Measurements from ENCODE around the gene CFAP251.

The CFAP251 gene

DNA sequence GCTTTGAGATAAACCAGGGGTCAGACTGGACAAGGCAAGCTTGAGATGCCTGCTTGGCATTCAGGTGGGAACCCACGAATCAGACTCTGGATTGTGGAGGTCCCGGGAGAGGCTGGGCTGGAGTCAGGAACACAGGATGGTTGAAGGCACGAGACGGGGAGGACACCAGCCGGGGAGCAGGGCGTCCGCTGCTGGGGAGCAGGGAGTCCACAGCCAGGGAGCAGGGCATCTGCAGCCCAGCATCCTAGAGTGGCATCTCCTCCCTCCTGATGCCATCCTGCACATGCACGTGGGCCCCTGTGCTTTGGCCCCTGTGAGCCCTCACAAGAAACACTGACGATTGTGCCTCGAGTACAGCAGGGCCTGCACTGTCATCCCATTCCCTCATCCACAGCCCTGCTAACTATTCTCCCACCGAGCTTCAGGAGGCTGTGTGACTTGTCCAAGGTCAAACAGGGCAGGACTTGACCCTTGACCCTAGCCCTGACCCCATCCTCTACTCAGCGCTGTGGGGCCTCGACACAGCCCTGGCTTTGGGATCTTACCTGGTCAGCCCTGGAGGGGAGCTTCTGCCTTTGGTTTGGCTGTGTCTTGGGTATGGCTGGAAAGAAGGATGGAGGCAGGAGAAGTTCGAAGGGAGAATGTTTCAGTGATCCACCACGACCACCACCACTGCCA, 45.1 kb downstream of the CFAP251 start:
- FAIRE-seq (no peak), DNase-seq (ENCODE audit: insufficient read length, low spot score) (no peak)
- TF ChIP-seq POLR2A (IDR thresholded peaks at IDR 0.05; ENCODE audit: low read depth, low read length), result no peak

- FAIRE-seq (no peak), DNase-seq (ENCODE audit: insufficient read length, low spot score) (peak; percentile 40)
- no peak for TF ChIP-seq POLR2A (IDR thresholded peaks at IDR 0.05; ENCODE audit: low read depth, low read length)
These were observed 46.6 kb downstream of the CFAP251 start for GRCh38 chr12:121964813-121965643.

GRCh38 chr12:121966959-121967358, 48.6 kb downstream of the CFAP251 start:
- DNase-seq (ENCODE audit: insufficient read length, low spot score), result no peak
- TF ChIP-seq POLR2A (IDR thresholded peaks at IDR 0.05; ENCODE audit: low read depth, low read length), result no peak
- no peak for FAIRE-seq

DNA sequence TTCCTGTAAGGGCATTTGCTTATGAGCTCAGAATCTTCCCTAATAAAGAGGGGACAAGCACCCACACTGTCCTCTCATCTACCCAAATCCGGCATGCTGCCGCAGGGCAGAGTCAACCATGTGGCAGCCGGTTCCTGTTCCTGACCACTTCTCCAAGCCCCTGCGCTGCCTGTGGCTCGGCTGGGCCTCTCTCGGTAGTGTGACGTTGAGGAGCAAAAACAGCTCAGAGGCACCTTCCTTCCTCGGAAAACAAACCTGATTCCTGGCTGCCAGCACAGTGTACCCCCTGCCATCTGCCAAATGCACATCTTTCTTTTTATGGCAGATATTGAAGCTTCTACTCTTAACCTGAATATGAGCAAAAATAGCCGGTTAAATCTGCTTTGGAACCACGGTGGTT, 50.5 kb downstream of the CFAP251 start:
- no peak for FAIRE-seq
- TF ChIP-seq POLR2A (IDR thresholded peaks at IDR 0.05; ENCODE audit: low read depth, low read length), result no peak
- no peak for DNase-seq (ENCODE audit: insufficient read length, low spot score)

DNA sequence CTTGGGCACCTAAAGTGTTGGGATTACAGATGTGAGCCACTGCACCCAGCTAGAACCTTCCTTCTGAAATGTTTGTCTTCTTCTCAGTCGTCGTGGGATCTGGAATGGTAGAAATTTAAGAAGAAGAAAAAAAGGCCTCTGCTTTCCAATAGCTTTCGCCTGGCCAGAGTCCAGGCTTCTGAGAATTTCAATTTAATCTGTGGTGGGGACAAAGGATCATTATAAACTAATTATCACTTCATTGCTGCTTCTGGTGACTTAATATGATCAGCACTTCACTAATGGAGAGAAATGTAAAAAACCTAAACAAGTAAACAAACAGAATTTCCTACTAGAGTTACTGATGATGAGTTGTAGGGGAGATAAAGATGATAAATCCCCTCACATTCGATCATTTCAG, 51.3 kb downstream of the CFAP251 start:
- TF ChIP-seq POLR2A (IDR thresholded peaks at IDR 0.05; ENCODE audit: low read depth, low read length), result no peak
- FAIRE-seq (no peak), DNase-seq (ENCODE audit: insufficient read length, low spot score) (no peak)

DNA sequence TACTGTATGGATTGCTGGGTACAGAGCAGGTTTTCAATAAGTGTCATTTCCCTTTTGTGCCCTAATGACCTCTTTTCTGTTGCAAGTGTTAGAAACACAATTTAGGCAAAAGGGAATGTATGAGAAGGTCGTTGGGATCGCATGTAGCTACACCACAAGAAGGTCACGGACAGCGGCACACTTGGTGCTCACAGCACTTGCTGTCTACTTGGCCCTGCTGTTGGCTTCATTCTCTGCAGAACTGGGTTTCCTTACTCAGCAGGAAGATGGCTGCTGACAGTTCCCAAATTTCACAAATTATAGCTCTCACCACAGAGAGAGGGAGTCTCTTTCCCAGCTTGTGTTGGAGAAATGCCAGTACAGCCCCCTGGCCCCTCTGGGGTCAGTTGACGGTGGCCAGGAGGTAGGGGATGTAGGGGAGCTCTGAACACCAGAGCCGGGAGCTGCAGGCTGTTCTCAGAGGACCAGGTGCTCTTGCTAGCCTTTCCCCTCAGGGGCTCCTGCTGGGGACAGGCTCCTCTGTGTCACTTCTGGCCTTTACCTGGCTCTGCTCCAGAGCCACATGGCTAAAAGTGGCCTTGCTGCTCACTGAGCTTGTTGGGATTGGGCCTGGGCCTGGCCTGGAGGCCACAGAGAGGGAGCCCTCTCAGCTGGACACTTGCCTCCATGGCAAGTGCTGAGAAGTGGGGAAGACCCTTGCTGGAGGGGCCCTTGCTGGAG, 52.3 kb downstream of the CFAP251 start:
- TF ChIP-seq POLR2A (IDR thresholded peaks at IDR 0.05; ENCODE audit: low read depth, low read length), result no peak
- FAIRE-seq, result no peak
- DNase-seq (ENCODE audit: insufficient read length, low spot score), result no peak

DNA sequence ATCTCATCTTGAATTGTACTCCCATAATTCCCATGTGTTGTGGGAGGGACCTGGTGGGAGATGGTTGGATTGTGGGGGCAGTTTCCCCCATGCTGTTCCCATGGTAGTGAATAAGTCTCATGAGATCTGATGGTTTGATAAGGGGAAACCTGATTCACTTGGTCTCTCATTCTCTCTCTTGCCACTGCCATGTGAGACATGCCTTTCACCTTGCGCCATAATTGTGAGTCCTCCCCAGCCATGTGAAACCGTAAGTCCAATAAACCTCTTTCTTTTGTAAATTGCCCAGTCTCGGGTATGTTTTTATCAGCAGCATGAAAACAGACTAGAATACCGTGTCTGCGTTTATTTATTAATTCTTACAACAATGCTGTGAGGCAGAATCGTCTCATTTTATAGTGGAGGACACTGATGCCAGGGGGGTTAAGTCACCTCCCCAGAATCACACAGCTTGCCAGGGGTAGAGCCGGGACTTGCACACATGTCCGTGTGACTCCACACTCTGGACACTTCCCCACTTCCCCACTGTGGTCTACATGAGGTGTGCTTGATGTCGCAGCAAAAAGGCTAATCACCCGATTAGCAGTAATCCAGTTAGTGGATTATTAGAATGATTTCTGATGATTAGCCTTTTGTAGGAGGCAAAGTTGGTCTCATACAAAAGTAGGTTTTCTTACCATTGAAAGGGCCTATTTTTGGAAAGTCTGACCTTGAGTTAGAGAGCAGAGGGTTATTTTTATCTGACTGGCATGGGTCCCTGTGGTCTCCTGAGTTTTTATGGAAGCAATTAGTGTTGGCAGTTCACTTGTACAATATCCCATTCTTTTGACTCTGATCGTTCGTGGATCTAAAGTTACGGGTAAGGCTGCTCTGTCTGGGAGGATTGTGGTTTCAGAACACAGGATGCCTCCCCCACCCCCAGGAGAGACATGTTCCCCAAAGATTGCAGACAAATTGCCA, 55.9 kb downstream of the CFAP251 start:
- DNase-seq (ENCODE audit: insufficient read length, low spot score), result no peak

DNA sequence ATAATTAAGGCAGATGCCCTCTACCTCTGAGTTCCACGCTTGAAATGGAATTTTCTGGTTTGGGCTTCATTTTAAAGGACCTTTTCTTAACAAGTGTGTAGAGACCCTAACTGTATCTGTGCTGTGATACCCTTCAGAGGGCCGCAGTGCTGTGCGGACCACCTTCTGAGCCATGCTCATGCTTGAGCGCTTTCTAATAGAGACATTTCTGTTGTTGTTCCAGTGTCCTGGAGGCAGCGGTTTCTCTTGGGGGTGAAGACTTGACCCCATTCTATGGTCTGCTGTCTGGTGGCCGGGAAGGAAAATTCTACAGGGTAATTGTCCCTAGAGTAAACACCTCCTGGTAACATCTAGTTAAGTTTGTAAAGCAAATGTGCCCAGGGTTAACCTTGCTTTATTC, 56.6 kb downstream of the CFAP251 start:
- no peak for TF ChIP-seq POLR2A (IDR thresholded peaks at IDR 0.05; ENCODE audit: low read depth, low read length)
- no peak for FAIRE-seq
- DNase-seq (ENCODE audit: insufficient read length, low spot score), result no peak

More for the DNA sequence above, 55.9 kb downstream of the CFAP251 start:
- no peak for TF ChIP-seq POLR2A (IDR thresholded peaks at IDR 0.05; ENCODE audit: low read depth, low read length)
- no peak for FAIRE-seq

- no peak for TF ChIP-seq POLR2A (IDR thresholded peaks at IDR 0.05; ENCODE audit: low read depth, low read length)
- FAIRE-seq, result no peak
These were observed 58.6 kb downstream of the CFAP251 start for GRCh38 chr12:121976950-121977349.

DNA sequence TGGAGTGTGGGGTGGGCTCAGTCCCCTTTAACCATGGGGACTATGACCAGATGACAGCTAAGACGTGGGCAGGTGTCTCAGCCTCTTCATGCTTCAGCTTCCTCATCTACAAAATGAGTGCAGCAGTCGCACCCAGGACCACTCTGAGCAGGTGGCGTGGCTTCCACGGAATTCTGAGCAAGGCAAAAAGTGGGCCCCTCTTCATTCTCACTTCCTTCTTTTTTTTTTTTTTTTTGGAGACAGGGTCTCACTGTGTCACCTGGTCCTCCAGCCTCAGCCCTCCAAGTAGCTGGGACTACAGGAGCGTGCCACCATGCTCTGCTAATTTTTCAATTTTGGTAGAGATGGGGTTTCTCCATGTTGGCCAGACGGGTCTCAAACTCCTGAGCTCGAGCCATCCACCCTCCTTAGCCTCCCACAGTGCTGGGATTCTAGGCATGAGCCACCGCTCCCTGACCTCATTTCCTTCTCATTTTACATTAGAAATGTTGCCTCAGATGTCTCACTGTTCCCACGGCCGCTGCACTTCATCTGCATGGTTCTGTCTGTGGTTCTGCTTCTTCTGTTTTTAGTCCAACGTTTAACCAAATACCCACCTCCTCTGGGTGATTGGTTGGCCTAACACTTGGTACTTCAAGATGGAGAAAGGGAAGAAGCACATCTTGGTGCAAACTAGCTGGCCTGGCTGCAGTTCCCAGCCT, 61.9 kb downstream of the CFAP251 start:
- TF ChIP-seq POLR2A (IDR thresholded peaks at IDR 0.05; ENCODE audit: low read depth, low read length), result no peak
- DNase-seq (ENCODE audit: insufficient read length, low spot score) (no peak), FAIRE-seq (no peak)

More at GRCh38 chr12:121976950-121977349, 58.6 kb downstream of the CFAP251 start:
- DNase-seq (ENCODE audit: insufficient read length, low spot score), result no peak

DNA sequence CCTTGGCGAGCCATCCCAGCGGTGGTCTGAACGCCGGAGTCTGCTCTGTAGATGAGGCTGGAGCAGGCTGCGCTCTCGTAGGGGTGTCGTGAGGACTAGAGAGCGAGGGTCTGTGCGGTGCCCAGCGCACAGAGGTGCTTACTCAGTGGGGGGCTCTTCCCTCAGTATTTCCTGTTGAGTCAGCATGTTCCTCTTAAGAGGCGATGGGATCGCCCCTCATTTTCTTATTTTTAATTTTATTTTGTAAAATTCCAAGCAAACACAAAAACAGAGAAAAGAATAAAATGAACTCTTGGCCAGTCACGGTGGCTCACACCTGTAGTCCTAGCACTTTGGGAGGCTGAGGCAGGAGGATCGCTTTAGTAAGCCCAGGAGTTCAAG, 62.5 kb downstream of the CFAP251 start:
- FAIRE-seq (no peak), DNase-seq (ENCODE audit: insufficient read length, low spot score) (no peak)
- no peak for TF ChIP-seq POLR2A (IDR thresholded peaks at IDR 0.05; ENCODE audit: low read depth, low read length)

GRCh38 chr12:121981456-121981855, 63.1 kb downstream of the CFAP251 start:
- TF ChIP-seq POLR2A (IDR thresholded peaks at IDR 0.05; ENCODE audit: low read depth, low read length), result no peak
- DNase-seq (ENCODE audit: insufficient read length, low spot score) (no peak), FAIRE-seq (no peak)

DNA sequence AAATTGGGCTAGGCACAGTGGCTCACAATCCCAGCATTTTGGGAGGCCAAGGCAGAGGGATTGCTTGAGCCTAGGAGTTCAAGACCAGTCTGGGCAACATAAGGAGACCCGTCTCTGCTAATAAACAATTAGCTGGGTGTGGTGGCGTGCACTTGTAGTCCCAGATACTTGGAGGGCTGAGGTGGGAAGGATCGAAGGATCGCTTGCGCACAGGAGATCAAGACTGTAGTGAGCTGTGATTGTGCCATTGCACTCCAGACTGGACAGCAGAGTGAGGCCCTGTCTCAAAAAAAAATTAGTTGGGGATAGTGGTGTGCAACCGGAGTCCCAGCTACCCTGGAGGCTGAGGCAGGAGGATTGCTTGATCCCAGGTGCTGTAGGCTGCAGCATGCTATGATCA, 64.6 kb downstream of the CFAP251 start:
- DNase-seq (ENCODE audit: insufficient read length, low spot score) (no peak), FAIRE-seq (no peak)
- no peak for TF ChIP-seq POLR2A (IDR thresholded peaks at IDR 0.05; ENCODE audit: low read depth, low read length)
